KBM-7 (cell line): ENCODE measurements around the gene UBE2V1.

Source experiments
- DNase-seq: peaks from one replicate; pipeline ENCODE4 v3.0.0-alpha.2; 2015
- in situ Hi-C: fragments of 300-500 bp; cut with MboI; formaldehyde crosslinking; loops from 2 replicates; pipeline ENCODE4 v1.14.3; 2020; ENCODE audit warnings: low sequenced_read_pairs, low pct_unique_long_range_greater_than_20kb, mixed read lengths

UBE2V1 gene

DNA sequence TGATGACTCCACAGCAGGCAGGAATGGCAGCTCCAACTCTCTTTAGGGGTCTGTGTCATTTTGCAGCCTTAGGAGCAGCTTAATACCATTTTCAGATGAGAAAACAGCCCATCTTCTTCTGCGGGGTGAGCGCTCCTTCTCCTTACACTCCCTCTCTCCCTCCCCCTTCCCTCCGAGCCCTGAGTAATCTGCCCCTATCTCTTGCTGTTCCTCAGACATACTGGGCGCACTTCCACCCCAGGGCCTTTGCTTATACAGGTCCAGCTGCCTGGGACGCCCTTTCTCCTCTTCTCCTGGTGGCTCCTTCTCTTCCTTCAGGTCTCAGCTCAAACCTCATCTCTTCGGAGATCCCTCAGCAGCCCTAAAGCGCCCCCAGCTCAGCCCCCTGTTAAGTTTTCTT lies 75.4 kb downstream of the UBE2V1 start:
- in situ Hi-C loops, result no loop called here
- no peak for DNase-seq

DNA sequence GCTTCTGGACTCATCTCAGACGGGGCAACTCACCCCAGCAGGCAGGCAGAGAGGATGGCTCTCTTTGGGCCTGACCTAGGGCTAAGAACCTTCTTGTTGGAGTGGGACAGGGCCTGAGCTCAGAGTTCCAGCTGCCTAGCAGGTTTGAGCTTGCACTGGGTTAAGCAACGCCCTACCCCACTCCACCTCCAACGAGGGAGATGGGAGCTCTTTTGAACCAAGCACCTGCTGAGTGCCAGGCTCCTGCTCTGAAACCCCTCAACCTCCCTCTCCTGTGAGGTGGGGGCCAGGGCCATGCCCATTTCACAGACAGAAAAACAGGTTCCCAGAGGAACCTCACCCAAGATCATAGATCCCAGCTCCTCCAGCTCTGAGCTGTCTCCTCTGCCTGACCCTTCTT lies 75.8 kb downstream of the UBE2V1 start:
- in situ Hi-C loops, result no loop called here
- DNase-seq, result no peak

- in situ Hi-C loops, result no loop called here
- DNase-seq, result no peak
Observed at GRCh38 chr20:50036703-50037102, 76.2 kb downstream of the UBE2V1 start.

- no peak for DNase-seq
- in situ Hi-C loops, result no loop called here
Observed at GRCh38 chr20:50034567-50035180, 78.3 kb downstream of the UBE2V1 start.

GRCh38 chr20:50032955-50033666 lies 79.8 kb downstream of the UBE2V1 start:
- in situ Hi-C loops, result no loop called here

More at GRCh38 chr20:50032955-50033666, 79.8 kb downstream of the UBE2V1 start:
- no peak for DNase-seq
